ENCODE measurements around the gene PPP1R2C. TPM values are rescaled to one million over a fixed set of nuclear protein-coding genes. Genes with fewer than 3 reads are reported as not detected.

The PPP1R2C gene
- total RNA-seq, 2 donors from 2014 or later = not detected

DNA sequence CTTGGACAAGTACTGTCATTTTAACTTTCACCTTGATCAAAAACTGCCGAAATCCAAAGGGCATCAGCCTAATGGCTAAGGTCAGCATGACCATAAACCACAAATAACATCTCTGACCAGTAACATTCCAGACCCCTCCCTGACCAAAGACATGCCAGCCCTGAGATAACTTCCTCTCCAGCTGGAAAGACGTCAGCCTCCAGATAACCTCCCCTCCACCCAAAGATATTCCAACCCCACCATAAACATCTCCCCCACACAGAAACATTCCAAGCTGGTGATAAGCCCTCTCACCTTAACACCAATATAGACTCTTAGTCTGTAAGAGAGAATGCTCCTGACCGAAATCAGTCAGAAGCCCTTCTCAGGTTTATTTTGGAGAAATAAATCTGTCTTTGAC lies 7.4 kb downstream of the PPP1R2C start:
- intact Hi-C loops (cut with DNase I) = no loop called here
- Histone ChIP-seq H3K4me3 (no peak overlapping the region), H3K4me1 (no peaks in the 10 kb centered on the region), H3K27me3 (no peaks in the 10 kb centered on the region), H3K36me3 (no peaks in the 10 kb centered on the region), H3K9ac (ENCODE audit: low read depth in 2 of 2, low read length in 2 of 2) (no peak overlapping the region), H3K27ac (no peak overlapping the region), H3K9me3 (no peaks in the 10 kb centered on the region)
- TF ChIP-seq, protein P1, sequence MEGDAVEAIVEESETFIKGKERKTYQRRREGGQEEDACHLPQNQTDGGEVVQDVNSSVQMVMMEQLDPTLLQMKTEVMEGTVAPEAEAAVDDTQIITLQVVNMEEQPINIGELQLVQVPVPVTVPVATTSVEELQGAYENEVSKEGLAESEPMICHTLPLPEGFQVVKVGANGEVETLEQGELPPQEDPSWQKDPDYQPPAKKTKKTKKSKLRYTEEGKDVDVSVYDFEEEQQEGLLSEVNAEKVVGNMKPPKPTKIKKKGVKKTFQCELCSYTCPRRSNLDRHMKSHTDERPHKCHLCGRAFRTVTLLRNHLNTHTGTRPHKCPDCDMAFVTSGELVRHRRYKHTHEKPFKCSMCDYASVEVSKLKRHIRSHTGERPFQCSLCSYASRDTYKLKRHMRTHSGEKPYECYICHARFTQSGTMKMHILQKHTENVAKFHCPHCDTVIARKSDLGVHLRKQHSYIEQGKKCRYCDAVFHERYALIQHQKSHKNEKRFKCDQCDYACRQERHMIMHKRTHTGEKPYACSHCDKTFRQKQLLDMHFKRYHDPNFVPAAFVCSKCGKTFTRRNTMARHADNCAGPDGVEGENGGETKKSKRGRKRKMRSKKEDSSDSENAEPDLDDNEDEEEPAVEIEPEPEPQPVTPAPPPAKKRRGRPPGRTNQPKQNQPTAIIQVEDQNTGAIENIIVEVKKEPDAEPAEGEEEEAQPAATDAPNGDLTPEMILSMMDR (IDR thresholded peaks at IDR 0.05) = no peak
- no peak for DNase-seq

DNA sequence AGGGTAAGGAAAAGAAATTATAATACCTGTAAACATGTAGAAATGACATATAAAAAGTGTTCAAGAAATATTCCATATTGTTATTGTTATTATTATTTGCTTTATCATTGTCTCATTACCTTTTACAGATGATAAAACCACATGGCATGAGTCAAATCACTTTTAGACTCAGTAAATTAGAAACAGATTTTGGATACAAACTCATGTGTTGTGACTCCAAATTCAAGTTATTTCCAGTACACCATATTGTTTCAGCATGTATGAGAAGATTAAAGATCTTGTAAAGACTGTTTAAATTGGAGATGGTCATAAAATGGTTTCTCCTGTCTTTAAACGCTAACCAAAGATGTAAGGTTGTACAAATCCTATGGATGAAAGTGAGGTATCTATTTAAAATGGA lies 18.1 kb downstream of the PPP1R2C start:
- H3K4me1 ChIP-seq = no peaks in the 10 kb centered on the region
- H3K9ac ChIP-seq (ENCODE audit: low read depth in 2 of 2, low read length in 2 of 2) = no peak overlapping the region
- H3K36me3 ChIP-seq = no peaks in the 10 kb centered on the region
- intact Hi-C loops (cut with DNase I) = no loop called here
- no peaks in the 10 kb centered on the region for H3K9me3 ChIP-seq
- TF ChIP-seq, protein P1 (IDR thresholded peaks at IDR 0.05) = no peak
- H3K27ac ChIP-seq = no peak overlapping the region
- no peak for DNase-seq
- no peaks in the 10 kb centered on the region for H3K27me3 ChIP-seq
- no peak overlapping the region for H3K4me3 ChIP-seq

DNA sequence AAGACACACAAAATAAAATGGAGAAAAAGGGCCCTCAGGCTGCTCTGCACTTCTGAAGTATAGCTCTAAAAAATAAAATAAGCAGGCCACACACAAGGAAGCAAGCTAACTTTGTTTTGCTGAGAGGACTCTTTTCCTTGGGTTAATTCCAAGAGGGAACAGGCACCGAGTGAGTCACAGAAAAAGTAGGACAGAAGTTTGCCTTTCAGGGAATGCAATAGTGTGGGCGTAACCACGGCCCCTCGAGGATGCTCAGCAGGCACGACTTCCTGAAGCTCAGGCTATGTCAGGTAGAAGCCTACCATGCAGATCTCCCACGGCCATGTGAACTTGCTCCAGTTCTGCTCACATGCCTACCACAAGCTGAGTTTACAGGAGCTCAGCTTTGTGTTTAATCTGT lies 22.1 kb downstream of the PPP1R2C start:
- Histone ChIP-seq H3K4me3 (no peak overlapping the region), H3K36me3 (no peaks in the 10 kb centered on the region), H3K27me3 (no peaks in the 10 kb centered on the region), H3K4me1 (no peaks in the 10 kb centered on the region), H3K9ac (ENCODE audit: low read depth in 2 of 2, low read length in 2 of 2) (no peak overlapping the region), H3K9me3 (no peaks in the 10 kb centered on the region), H3K27ac (no peak overlapping the region)
- intact Hi-C loops (cut with DNase I) = no loop called here
- TF ChIP-seq, protein P1 (IDR thresholded peaks at IDR 0.05) = no peak
- DNase-seq = no peak

DNA sequence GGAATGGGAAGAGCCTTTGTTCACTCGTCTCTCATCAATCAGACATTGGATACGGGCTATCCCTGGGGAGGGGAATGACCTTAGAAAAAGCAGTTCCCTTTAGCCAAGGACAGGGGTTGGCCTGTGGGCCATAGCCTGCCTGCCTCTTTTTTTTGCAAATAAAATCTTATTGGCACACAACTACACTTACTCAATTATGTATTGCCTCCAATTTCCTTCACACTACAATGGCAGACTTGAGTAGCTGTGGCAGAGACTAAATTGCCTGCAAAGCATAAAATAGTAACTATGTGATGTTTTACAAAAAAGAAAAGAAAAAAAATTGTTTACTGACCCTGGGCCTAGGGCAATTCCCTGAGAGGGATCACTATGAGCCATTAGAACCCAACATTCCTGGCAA lies 23.4 kb downstream of the PPP1R2C start:
- no peaks in the 10 kb centered on the region for H3K9me3 ChIP-seq
- H3K9ac ChIP-seq (ENCODE audit: low read depth in 2 of 2, low read length in 2 of 2) = no peak overlapping the region
- DNase-seq = no peak
- H3K27ac ChIP-seq = no peak overlapping the region
- no peaks in the 10 kb centered on the region for H3K27me3 ChIP-seq
- intact Hi-C loops (cut with DNase I) = no loop called here
- TF ChIP-seq, protein P1 (IDR thresholded peaks at IDR 0.05) = no peak
- H3K4me1 ChIP-seq = no peaks in the 10 kb centered on the region
- no peaks in the 10 kb centered on the region for H3K36me3 ChIP-seq
- no peak overlapping the region for H3K4me3 ChIP-seq

DNA sequence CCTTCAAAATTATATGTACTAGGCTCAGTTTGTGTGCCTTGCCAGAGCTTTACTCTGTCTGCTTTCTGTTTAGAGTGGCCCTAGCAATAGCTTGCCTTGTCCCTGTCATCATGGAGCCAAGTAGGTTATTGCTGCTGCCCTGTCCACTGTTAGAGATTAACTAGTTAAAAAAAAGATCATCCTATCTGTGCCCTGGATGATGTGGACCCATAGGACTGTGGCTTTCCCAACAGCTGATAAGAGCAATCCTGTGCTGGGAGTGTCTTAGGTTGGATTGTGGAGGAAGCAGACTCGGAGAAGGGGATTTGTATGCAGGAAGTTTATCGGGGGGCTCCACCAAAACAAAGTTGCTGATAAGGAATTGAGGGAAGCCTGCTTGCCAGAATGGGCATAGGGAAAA lies 23.8 kb downstream of the PPP1R2C start:
- intact Hi-C loops (cut with DNase I) = no loop called here
- DNase-seq = no peak
- H3K27me3 ChIP-seq = no peaks in the 10 kb centered on the region
- no peaks in the 10 kb centered on the region for H3K36me3 ChIP-seq
- no peak overlapping the region for H3K9ac ChIP-seq (ENCODE audit: low read depth in 2 of 2, low read length in 2 of 2)
- no peak overlapping the region for H3K4me3 ChIP-seq
- no peak overlapping the region for H3K27ac ChIP-seq
- H3K4me1 ChIP-seq = no peaks in the 10 kb centered on the region
- TF ChIP-seq, protein P1 (IDR thresholded peaks at IDR 0.05) = no peak
- H3K9me3 ChIP-seq = no peaks in the 10 kb centered on the region

DNA sequence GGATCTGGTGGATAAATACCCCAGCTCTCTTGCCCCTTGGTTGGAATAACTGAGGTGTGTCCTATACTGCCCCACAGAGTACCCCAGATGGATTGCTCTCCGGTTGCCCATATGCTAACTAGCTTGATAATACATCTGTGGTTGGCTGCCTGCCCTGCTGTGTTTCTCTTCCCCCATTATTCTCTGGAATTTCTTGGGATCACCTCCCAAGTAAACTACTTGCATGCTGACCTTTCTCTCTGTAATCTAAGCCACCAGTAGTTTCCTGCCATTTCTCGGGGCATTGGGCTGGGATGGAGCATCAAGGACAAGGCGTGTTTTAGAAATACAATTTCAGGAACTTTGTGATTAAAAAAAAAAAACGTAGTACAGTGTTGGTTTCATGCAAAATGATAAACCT lies 25.2 kb downstream of the PPP1R2C start:
- H3K4me3 ChIP-seq = no peak overlapping the region
- H3K9ac ChIP-seq (ENCODE audit: low read depth in 2 of 2, low read length in 2 of 2) = no peak overlapping the region
- H3K9me3 ChIP-seq = no peaks in the 10 kb centered on the region
- H3K27me3 ChIP-seq = no peaks in the 10 kb centered on the region
- TF ChIP-seq, protein P1 (IDR thresholded peaks at IDR 0.05) = no peak
- no peak overlapping the region for H3K27ac ChIP-seq
- no peak for DNase-seq
- H3K4me1 ChIP-seq = no peaks in the 10 kb centered on the region
- intact Hi-C loops (cut with DNase I) = no loop called here
- no peaks in the 10 kb centered on the region for H3K36me3 ChIP-seq

All from colonic mucosa (tissue), 4 donors.